Medulla oblongata (tissue), 1 donor: ENCODE results near the gene PIP5K1B.

ENCODE experiments used
- DNase-seq: peaks from one replicate; pipeline ENCODE4 v3.0.0-alpha.2; 2015; ENCODE audit errors: extremely low spot score

Gene PIP5K1B

DNA sequence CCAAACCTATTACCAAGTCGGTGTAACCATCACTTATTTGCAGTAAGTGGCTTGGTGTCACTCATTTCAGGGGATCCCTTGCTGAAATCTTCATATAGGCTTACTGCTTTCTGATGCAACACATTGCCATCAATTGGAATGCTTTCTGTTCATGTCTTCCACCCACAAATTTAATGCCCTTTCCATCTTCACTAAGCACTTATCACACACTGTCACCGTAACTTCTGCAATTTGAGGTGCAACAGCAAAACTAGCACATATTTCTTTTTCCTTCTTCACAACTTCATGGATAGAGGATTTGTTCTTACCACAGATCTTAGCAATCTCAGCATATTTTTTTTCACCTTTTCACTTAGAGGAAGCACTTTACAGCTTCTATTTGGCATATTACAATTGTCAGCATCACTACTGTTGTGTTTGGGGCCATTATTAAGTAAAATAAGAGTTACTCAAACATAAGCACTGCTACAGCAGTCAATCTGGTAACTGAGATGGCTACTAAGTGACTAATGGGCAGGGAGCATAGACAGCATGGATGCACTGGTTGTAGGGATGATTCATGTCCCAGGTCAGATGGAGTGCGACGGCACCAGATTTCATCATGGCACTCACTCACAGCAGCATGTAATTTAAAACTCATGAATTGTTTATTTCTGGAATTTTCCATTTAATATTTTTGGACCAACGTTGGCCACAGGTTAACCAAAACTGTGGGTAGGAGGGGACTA, 70.1 kb downstream of the PIP5K1B start:
- no peak for DNase-seq

DNA sequence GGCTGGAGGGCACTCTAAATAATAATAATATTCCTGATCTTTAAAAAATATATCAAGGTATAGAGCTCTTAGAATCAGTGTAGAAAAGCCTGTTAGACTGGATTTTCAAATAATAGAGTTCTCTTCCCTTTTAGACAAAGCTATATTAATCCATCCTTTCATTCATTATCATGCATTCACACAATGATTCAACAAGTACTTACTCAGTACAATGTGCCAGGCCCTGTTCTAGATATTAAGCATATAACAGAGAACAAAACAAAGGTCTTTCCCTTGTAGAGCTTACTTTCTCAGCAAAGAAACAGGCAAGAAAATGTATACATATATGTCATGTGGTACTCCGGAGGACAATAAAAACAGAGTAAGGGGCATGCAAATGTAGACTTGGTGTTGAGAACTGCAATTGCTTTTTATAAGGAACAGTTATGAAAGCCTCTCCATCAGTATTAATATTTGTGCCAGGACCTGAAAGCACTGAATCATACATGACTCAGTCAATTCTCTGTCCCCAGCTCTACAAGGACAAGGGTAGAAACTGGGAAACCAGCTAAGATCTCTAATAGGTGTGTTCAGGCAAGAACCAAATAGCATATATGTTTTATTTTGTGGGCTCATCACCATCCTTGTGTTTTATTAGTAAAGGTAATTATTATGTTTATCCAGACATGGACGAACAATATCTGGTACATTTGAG, 72.2 kb downstream of the PIP5K1B start:
- no peak for DNase-seq

GRCh38 chr9:68778635-68779034, 73.6 kb downstream of the PIP5K1B start:
- no peak for DNase-seq

DNA sequence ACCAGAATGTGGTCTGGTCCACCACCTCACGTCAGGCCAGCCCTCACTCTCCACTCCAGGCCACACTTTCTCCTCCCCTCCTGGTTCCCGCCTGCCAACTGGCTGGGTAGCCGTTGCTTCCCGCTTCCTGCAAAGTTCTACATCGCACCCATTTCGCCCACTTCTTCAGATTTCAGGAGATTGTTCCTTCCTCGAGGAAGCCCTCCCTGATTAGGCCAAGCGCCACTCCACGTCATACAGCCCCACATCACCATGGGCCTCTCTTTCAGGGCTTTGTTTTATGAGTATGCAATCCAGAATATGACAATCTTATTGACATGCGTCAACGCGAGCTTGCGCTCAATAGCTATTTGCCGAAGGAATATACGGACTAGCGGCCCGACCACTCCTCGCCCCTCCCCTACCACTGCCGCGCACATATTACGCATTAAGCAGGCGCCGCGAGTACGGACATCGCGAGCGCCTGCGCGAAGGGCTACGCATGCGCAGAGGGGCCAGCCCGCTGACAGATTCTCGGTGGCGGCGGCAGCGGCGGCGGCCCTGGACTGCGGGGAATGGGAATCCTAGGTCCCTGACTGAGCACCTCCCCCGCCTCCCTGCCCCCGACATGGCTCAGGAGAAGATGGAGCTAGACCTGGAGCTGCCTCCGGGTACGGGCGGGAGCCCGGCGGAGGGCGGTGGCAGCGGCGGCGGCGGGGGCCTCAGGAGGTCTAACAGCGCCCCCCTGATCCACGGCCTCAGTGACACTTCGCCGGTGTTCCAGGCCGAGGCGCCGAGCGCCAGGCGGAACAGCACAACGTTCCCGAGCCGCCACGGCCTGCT, 74.7 kb downstream of the PIP5K1B start:
- DNase-seq: peak; percentile 93

- DNase-seq: no peak
These were observed 75.3 kb downstream of the PIP5K1B start for GRCh38 chr9:68780380-68780712.

GRCh38 chr9:68780720-68781119, 75.7 kb downstream of the PIP5K1B start:
- DNase-seq: no peak

DNA sequence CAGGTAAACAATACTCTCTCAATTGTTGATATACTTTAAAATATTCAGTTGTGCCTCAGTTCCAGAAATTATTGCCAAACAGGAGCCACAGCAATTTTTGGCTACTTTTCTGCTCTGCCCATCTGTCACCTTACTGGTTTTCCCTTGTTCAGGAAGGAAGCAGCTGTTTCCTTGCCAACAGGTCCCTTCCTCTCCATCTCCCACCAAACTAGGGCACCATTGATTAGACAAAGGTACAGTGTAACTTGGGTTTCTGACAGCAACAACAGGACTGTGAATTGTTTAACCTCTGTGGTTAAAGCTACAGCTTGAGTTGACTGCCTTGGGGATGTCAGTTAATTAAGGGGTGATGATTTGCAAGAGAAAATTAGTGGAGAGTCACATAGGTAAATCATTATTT, 76.9 kb downstream of the PIP5K1B start:
- DNase-seq: no peak

DNA sequence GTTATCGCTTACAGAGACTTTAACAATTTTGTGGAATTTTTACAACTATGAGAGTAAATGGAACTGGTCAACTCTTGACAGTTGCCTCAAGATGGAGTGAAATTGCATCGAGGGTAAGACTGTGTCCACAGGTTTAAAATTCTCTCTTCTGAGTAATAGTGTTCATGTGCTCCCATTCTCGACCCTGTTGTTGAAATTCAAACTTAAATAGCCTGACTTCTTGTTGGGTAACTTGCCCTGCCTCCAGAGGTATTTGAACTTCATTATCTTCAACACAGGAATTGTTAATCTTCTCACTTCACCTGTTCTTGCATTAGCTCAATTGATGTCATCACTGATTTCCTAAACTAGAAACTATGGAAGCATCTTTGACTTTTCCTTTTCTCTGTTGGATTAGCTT, 77.5 kb downstream of the PIP5K1B start:
- no peak for DNase-seq

DNA sequence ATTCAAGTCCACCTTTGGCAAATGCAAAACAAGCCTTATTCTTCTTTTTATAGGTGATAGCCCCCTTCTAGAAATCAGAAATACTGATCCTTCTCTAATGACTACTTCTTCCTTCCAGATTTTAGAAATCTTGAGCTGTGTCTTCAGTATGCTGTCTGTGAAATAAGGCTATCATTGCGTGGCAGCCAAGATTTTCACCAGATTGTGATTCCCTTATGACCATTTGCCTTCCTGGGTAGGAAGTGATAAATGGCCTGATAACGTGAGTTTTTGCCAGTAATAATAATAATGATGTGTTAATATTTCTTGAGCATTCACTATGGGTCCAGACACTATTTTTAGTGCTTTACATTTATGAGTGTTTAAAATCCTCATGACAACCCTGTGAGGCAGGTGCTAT, 80.9 kb downstream of the PIP5K1B start:
- no peak for DNase-seq

- DNase-seq: no peak
These were observed 86.1 kb downstream of the PIP5K1B start for GRCh38 chr9:68791169-68791568.

DNA sequence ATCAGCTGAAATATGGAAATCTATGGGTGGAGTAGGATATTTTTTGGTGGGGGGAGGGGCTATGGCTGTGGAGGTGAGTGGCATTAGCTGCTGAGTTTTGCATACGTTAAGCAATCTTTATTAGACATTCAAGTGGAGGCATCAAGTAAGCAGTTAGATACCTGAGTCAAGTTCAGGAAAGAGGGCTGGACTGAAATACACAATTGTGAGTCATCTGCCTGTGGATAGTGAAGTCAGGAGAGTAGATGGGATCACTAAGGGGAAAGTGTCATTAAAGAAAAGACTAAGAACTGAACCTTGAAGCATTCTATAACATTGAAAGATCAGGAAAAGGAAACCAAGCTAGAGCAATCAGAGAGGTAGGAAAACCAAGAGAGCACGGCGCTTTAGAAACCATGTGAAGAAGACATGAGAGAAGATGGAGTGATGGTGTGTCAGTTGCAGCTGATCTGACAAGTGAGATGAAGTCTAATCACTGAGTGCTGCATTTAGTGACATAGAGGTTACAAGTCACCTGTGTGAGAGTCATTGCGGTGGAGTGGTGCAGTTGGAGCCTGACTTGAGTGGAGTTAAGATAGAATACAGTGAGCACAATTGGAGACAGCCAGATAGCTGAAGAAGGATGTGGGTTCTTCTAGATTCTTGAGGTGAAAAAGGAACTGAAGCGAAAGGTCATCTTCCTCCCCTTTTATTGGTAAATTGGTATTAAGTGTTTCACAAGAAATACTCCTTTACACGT, 88.7 kb downstream of the PIP5K1B start:
- no peak for DNase-seq

DNA sequence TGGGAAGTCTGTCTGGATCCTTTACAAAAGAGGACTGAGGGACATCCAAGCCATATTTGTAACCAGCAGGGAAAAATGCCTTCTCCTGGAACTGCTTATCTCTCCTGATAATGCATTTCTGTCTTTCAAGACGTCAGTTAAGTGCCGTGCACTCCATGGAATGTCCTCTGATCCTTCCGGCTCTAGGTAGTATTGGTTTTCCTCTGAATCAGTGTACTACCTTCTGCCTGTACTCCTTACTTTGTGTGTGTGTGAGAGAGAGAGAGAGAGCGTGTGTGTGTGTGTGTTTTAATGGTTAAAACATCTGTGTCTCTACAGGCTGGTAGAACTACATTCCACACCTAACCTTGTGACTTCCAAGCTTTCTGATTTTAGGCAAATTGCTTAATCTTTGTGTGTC, 89.9 kb downstream of the PIP5K1B start:
- no peak for DNase-seq

DNA sequence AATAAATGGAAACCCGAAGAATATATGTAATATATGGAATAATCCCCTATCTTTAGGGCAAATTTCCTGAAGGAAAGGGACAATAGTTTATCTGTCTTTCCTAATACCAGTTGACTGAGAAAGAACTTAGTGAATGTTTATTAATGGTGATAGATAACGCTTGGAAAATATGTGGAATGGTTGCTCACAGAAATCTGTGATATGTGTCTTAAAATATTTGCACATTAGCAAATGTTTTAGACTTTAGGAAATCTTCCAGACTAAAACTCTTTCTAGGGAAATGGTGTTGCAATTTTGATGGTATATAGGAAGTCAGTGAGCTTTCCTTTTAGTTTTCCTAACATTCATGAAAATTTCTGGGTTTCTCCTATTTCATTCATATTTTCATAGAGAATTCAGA, 90.4 kb downstream of the PIP5K1B start:
- no peak for DNase-seq

DNA sequence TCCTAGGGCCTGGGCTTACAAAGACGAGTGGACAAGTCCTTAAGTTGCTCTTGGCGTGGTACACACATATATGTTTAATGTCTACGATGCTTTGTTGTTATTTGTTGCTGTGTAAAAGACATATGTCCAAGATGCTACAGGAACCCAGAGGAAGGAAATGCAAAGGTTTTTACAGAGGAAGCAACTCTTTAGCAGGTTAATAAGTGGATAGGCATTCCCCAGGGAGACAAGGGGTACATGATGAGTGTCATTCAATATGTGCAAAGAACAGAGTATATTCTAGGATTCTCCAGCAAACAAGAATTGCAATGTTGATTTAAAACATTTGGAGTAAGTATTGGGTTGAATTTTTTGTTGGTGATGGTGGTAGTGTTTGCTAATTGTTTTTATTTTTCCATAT, 92.1 kb downstream of the PIP5K1B start:
- DNase-seq: no peak

GRCh38 chr9:68798423-68798822, 93.4 kb downstream of the PIP5K1B start:
- DNase-seq: no peak

GRCh38 chr9:68800836-68801235, 95.8 kb downstream of the PIP5K1B start:
- DNase-seq: no peak

- no peak for DNase-seq
These were observed 97.5 kb downstream of the PIP5K1B start for GRCh38 chr9:68802525-68803015.

GRCh38 chr9:68804911-68805889, 100.2 kb downstream of the PIP5K1B start:
- DNase-seq: no peak

DNA sequence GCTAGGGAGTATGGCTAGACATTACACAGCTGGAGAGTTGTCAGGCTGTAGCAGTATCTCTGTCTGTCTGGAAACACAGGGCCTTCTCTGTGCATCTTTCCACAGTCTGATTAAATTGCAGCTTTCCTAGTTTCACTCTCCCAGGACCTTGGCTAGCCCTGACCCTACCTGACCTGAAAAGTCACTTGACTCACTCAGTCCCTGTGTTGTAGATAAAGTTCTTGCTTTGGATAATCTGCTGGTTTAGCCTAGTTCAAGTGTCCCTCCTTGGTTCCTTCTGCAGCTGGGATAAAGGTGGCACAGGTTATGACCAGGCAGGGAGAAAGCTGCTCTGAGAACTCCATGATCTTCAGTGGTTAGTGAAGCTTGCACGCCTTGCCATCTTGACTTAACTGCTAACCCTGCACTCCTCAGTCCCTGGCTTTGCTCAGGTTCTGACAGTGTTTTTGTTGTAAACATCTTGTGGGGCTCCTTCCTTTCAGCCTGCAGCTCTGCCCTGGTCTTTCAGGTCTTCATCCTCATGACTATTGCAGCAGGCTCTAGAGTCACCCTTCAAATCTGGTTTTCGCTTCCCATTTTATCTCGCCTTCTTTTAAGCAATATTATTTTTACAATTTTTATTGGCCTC, 101.0 kb downstream of the PIP5K1B start:
- no peak for DNase-seq

DNA sequence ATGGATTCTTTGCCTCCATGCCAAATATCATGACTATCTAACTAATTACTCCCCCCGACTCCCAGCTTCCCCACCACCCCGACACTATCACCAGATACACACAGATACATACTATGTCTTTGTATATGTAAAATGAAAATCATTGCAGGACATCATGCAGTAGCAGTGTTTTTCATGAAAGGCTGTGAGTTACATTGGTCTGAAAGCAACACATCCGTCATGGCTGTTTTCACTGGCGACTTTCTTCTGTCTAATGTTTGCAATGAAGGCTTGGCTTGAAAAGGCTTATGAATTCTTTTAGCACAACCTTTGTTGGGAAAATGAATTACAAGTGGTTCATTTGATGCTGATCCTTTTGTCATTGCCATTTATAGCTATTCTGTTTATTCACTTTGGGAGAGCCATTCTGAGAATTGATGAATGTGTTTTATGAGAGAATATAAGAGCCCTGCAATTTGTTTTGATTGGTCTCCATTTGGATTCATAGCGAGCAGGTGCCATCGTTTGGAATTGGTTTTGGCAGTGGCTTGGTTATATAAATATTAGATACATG, 103.4 kb downstream of the PIP5K1B start:
- DNase-seq: no peak
